ENCODE data around the gene PLEKHA6. TPM values are rescaled to one million over a fixed set of nuclear protein-coding genes. Genes with fewer than 3 reads are reported as not detected.

Gene PLEKHA6
- total RNA-seq (2022; extraction: Qiagen RNA extraction), result 30.7 to 35.1 TPM (median 33.3 TPM) in 5 replicates

GRCh38 chr1:204359474-204360255 lies at the start of gene PLEKHA6:
Gene PLEKHA6 (minus strand): TSS chr1:204359929. CDS start chr1:204273727, 86,202 bp downstream.

DNA sequence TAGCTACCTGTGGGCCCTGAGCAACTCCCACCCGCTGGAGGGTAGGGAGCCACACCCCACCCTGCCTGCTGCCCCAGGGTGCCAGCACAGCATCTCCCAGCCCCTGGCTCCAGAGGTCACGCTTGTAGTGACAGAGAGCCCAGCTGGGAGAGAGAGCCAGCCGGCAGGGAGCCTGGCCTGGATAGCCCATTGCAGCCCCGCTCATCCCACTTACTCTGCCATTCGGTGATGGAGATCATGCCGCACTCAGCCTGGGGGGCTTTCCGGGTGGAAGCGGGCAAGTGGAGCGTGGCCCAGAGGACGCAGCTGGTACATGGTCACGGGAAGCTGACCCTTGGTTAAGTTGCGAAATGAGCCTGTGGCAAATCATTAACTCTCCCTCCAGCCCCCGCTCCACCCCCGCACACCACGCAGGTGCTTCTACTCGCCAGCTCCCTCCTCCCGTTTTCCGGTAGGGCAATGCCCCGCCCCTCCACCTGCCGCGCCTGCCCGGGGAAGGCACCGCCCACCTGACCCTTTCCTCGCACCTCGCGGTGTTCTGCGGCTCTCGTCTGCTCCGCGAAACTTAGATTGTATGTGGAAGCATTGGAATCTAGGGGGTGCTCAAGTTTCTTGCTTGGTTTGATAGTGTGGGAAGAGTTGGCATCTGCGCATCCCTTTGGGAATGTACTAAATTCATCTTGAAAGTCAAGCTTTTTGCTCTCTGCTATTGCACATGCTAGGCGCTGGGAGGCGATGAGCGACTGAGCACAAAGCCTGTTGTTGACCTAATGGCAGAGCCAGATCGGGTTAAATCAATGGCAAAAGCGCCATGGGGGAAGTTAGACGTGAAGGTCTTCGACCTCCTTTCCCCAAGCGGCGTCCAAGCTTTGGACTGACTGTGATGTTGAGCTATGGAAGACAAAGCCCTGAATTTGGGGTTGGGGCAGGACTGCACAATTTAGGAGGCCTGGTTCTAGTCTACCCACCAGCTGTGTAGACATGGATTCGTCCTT lies 145.8 kb downstream of the PLEKHA6 start, which contains the start of gene GOLT1A:
Gene GOLT1A (minus strand): TSS at position 321 of the 995 bp plus-strand sequence. CDS start 82 bp downstream, at position 239.

DNA sequence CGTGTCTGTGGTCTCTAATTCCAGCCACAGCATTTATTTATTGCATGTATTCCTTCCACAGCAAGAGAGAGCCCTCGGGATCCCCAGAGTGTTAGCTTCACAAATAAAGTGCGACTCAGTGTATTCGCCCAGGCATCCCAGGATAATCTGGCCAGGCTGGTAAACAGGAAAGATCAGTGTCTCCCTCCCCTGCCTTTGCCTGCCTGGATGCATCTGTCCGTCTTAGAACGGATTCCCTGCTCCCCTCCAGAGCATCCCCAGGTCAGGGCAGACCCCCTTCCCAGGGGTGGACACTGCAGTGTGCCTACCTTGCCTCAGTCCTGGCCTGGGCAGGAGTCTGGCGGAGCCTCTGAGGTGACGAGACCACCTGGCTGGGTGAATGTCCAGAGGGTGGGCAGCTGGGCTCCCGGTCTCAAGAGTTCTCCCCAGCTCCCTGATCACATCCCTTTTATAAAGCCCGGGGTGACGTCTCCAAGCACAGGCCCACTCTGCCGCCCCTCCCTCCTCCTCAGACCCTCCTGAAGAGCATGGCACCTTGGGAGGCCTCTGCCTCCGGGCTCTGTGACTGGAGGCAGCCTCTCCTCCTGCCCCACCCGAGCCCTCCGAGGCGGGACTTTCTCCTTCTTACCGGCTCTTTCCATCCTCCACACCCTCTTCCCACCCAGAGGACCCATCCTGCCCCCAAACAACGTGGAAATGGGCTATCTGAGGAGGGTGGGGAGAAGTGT lies 163.5 kb downstream of the PLEKHA6 start, which contains the start of gene KISS1:
Gene KISS1 (minus strand): TSS at position 424 of the 728 bp plus-strand sequence. CDS start 3,615 bp downstream, outside the sequence.

Other genes with a start within 250 kb of the PLEKHA6 start
- gene ETNK2, start 207.9 kb downstream of the PLEKHA6 start, total RNA-seq (2022; extraction: Qiagen RNA extraction), result 21.2 to 27.6 TPM (median 23.9 TPM) in 5 replicates
- gene REN, start 193.6 kb downstream of the PLEKHA6 start, total RNA-seq (2022; extraction: Qiagen RNA extraction), result not detected in 5 replicates
- 0.36 to 0.70 TPM (median 0.49 TPM) in 4 of 5 replicates, not detected in the other for gene KISS1, start 163.4 kb downstream of the PLEKHA6 start, total RNA-seq (2022; extraction: Qiagen RNA extraction)
- gene GOLT1A, start 145.9 kb downstream of the PLEKHA6 start, total RNA-seq (2022; extraction: Qiagen RNA extraction), result 3.3 to 7.0 TPM (median 5.1 TPM) in 5 replicates
- 26.1 to 37.1 TPM (median 27.3 TPM) in 5 replicates for gene PPP1R15B, start 51.9 kb upstream of the PLEKHA6 start, total RNA-seq (2022; extraction: Qiagen RNA extraction)
- 5.9 to 8.7 TPM (median 7.4 TPM) in 5 replicates for gene PIK3C2B, start 134.9 kb upstream of the PLEKHA6 start, total RNA-seq (2022; extraction: Qiagen RNA extraction)
- gene MDM4, start 156.5 kb upstream of the PLEKHA6 start, total RNA-seq (2022; extraction: Qiagen RNA extraction), result 3.8 to 5.0 TPM (median 4.1 TPM) in 5 replicates

Measured in A549 treated with AZD2906 at 1 μM for 4 hours (cell line).